CD4-positive, alpha-beta T cell (primary cell): ENCODE data around the gene RBM46. TPM values are rescaled to one million over a fixed set of nuclear protein-coding genes. Genes with fewer than 3 reads are reported as not detected.

Experiments
- ATAC-seq: fragments of 200-7000 bp; cut with Tn5 transposase; one replicate; pipeline ENCODE4 v1.10.0; 2022; ENCODE audit warnings: mild to moderate bottlenecking; ENCODE audit not compliant: poor library complexity
- CTCF ChIA-PET: fragments of 350-600 bp; sonication (Branson Sonifier 250); formaldehyde crosslinking; loops from one replicate; lab custom pipeline; 2021; ENCODE audit warnings: antibody characterized with exemption, inconsistent platforms; lab: Charles Lee
- POLR2A ChIA-PET: fragments of 350-600 bp; sonication (Branson Sonifier 250); formaldehyde crosslinking; loops from one replicate; lab custom pipeline; 2021; ENCODE audit warnings: antibody characterized with exemption, inconsistent platforms; lab: Charles Lee
- DNase-seq, 14 experiments: peaks; one replicate each; pipeline ENCODE4 v3.0.0-alpha.2; 2013 to 2020; ENCODE audit warnings: mixed read lengths in 2 of 14
- H3K27ac ChIP-seq, 2 donors: one replicate each; pipeline versions ENCODE4 v1.5.1 to v1.7.0; 2013; ENCODE audit warnings: low read length in 2 of 2, low read depth in 1 of 2, mild to moderate bottlenecking in 1 of 2
- H3K27me3 ChIP-seq, 2 experiments: 1 replicate in 1 of 2; 2 replicates in 1 of 2; pipeline versions ENCODE4 v1.6.1 to v1.7.0; 2013; ENCODE audit warnings: low read length in 2 of 2, control low read depth in 1 of 2, mild to moderate bottlenecking in 1 of 2, moderate library complexity in 1 of 2; ENCODE audit not compliant: insufficient read depth in 2 of 2, control insufficient read depth in 1 of 2
- H3K36me3 ChIP-seq: one replicate; pipeline ENCODE4 v1.6.1; 2013; ENCODE audit warnings: low read length, control low read depth; ENCODE audit not compliant: insufficient read depth
- H3K4me1 ChIP-seq: one replicate; pipeline ENCODE4 v1.6.1; 2013; ENCODE audit warnings: low read length, control low read depth; ENCODE audit not compliant: insufficient read depth
- H3K4me3 ChIP-seq: one replicate; pipeline ENCODE4 v1.5.1; 2013; ENCODE audit warnings: mild to moderate bottlenecking, low read length, moderate library complexity
- H3K9me3 ChIP-seq, 2 experiments: 1 replicate in 1 of 2; 2 replicates in 1 of 2; pipeline versions ENCODE4 v1.6.1 to v1.7.0; 2013; ENCODE audit warnings: low read length in 2 of 2, mild to moderate bottlenecking in 2 of 2, control low read depth in 1 of 2, moderate library complexity in 1 of 2; ENCODE audit not compliant: control insufficient read depth in 1 of 2, insufficient read depth in 1 of 2
- H3K27ac Mint-ChIP-seq: one replicate; pipeline ENCODE4 v1.8.0; 2020; ENCODE audit warnings: mixed read lengths
- H3K27me3 Mint-ChIP-seq: one replicate; pipeline ENCODE4 v1.8.0; 2021; ENCODE audit warnings: mixed read lengths
- H3K36me3 Mint-ChIP-seq: one replicate; pipeline ENCODE4 v1.8.0; 2021; ENCODE audit warnings: low read depth, mixed read lengths
- H3K4me1 Mint-ChIP-seq: one replicate; pipeline ENCODE4 v1.8.0; 2021; ENCODE audit warnings: low read depth, mixed read lengths
- H3K4me3 Mint-ChIP-seq: one replicate; pipeline ENCODE4 v1.8.0; 2020; ENCODE audit warnings: mild to moderate bottlenecking, mixed read lengths
- H3K9me3 Mint-ChIP-seq: one replicate; pipeline ENCODE4 v1.8.0; 2020; ENCODE audit warnings: mixed read lengths
- intact Hi-C, 2 experiments: fragments of 100-400 bp; cut with DNase I in 1 of 2; cut with micrococcal nuclease in 1 of 2; formaldehyde crosslinking; loops; one replicate each; pipeline versions ENCODE4 v1.15.1 to v1.9.0; 2023 to 2025; cut with DNase I, micrococcal nuclease
- total RNA-seq, 174 experiments: library from RNA in 2 of 174; stranded (reverse) in 2 of 174; gene quantifications; one replicate each; pipeline ENCODE4 v1.2.3 and lab custom pipeline; 2021 to 2026
- TF ChIP-seq, protein P1 (sequence below): fragments of 200-600 bp; IDR thresholded peaks from one replicate; pipeline ENCODE4 v1.8.0; 2022; ENCODE audit warnings: antibody characterized with exemption, mild to moderate bottlenecking

RBM46 gene
- total RNA-seq, 2 experiments from 2014 or later, result not detected

DNA sequence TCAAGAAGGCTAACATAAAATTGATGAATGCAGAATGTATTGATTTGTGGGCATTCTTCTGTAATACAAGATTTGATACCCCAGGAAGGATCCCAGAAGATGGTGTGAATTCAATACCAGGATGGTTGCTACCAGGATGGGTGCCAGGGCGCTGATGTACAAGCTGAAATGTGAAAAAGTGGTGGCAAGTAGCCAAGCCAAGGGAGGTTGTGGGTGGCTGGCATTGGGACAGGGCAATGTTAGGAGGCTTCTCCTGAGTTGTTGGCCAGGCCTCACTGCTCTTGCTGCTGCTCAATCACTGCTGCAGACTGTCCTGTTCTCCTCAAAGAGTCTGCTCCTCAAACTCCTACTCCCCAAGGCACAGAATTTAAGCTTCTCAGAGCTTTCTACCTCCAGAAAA, 77.1 kb downstream of the RBM46 start:
- POLR2A ChIA-PET, result no interaction called here
- no peak for ATAC-seq

DNA sequence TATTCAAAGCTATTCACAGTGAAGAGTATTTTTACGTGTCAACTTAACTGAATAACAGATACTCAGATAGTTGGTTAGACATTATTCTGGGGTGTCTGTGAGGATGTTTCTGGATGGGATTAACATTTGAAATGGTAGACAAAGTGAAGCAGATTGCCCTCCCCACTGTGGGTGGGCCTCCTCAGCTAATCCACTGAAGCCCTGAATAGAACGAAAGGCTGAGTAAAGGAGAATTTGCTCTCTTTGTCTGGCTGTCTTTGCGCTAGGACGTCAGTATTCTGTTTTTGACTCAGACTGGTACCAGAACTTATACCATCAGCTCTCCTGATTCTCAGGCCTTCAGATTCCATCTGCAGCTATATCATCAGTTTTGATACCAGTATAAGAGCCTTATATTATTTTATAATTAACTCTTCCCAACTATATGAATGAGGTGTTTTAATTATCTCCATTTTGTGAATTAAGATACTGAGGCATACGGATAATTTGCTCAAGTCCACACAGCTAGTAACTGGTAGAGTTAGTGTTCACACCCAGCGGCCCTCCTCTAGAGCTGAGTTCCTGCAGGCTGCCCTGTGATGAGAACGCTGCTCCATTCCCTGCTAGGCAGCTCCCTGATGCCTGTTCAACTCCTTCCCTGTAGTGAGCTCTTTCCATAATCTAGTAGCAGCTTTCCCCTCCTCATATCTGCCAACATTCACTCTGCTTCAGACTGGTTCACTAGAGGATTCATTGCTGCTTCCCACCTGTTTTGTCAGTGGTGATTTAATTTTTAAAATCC, 87.5 kb downstream of the RBM46 start:
- H3K9me3 Mint-ChIP-seq, result peaks cover 7% of the 10 kb centered on the region
- no peaks in the 10 kb centered on the region for H3K27me3 ChIP-seq
- H3K4me1 Mint-ChIP-seq, result no peaks in the 10 kb centered on the region
- no peak overlapping the region for H3K4me3 Mint-ChIP-seq
- H3K36me3 ChIP-seq, result no peaks in the 10 kb centered on the region
- ATAC-seq (no peak), DNase-seq (no peak)
- no peaks in the 10 kb centered on the region for H3K27me3 Mint-ChIP-seq
- H3K27ac ChIP-seq, result no peak overlapping the region
- ChIA-PET POLR2A (no interaction called here), CTCF (no interaction called here)
- H3K9me3 ChIP-seq, result peaks cover 1 to 6% of the 10 kb centered on the region in 2 experiments
- intact Hi-C loops, result no loop called here
- no peaks in the 10 kb centered on the region for H3K4me1 ChIP-seq
- no peak overlapping the region for H3K27ac Mint-ChIP-seq
- no peak overlapping the region for H3K4me3 ChIP-seq
- no peaks in the 10 kb centered on the region for H3K36me3 Mint-ChIP-seq
- TF ChIP-seq, protein P1, sequence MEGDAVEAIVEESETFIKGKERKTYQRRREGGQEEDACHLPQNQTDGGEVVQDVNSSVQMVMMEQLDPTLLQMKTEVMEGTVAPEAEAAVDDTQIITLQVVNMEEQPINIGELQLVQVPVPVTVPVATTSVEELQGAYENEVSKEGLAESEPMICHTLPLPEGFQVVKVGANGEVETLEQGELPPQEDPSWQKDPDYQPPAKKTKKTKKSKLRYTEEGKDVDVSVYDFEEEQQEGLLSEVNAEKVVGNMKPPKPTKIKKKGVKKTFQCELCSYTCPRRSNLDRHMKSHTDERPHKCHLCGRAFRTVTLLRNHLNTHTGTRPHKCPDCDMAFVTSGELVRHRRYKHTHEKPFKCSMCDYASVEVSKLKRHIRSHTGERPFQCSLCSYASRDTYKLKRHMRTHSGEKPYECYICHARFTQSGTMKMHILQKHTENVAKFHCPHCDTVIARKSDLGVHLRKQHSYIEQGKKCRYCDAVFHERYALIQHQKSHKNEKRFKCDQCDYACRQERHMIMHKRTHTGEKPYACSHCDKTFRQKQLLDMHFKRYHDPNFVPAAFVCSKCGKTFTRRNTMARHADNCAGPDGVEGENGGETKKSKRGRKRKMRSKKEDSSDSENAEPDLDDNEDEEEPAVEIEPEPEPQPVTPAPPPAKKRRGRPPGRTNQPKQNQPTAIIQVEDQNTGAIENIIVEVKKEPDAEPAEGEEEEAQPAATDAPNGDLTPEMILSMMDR, result no peak

More for the DNA sequence above, 77.1 kb downstream of the RBM46 start:
- no peaks in the 10 kb centered on the region for H3K4me1 Mint-ChIP-seq
- DNase-seq, result no peak
- Histone ChIP-seq H3K4me1 (no peaks in the 10 kb centered on the region), H3K9me3 (peaks cover 0 to 8% of the 10 kb centered on the region in 2 experiments), H3K4me3 (no peak overlapping the region), H3K36me3 (no peaks in the 10 kb centered on the region), H3K27ac (no peak overlapping the region), H3K27me3 (no peaks in the 10 kb centered on the region)
- H3K27ac Mint-ChIP-seq, result no peak overlapping the region
- H3K9me3 Mint-ChIP-seq, result no peaks in the 10 kb centered on the region
- H3K4me3 Mint-ChIP-seq, result no peak overlapping the region
- intact Hi-C loops, result no loop called here
- no peaks in the 10 kb centered on the region for H3K27me3 Mint-ChIP-seq
- TF ChIP-seq, protein P1, result no peak
- CTCF ChIA-PET, result no interaction called here
- no peaks in the 10 kb centered on the region for H3K36me3 Mint-ChIP-seq

DNA sequence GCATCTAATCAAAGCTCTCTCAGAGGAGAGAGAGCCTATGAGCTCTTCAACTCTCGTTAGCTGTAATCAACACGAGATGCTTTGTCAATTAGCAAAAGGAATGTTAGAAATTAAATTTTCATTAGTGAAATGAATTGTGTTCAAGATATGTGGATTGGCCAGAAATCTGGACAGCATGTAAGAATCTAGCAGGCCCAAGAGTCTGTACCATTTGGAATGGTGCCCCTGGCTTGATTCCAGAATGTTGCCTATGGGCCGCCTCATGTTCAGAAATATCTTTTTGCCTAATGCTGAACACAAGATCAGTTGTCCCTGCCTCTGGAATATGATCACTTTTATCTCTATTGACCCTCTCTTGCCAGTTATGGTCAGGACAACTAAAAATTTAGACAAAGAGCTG, 88.2 kb downstream of the RBM46 start:
- ChIA-PET POLR2A (no interaction called here), CTCF (no interaction called here)
- H3K36me3 Mint-ChIP-seq, result no peaks in the 10 kb centered on the region
- intact Hi-C loops, result no loop called here
- H3K4me3 Mint-ChIP-seq, result no peak overlapping the region
- no peaks in the 10 kb centered on the region for H3K27me3 Mint-ChIP-seq
- no peak overlapping the region for H3K27ac Mint-ChIP-seq
- Histone ChIP-seq H3K36me3 (no peaks in the 10 kb centered on the region), H3K4me1 (no peaks in the 10 kb centered on the region), H3K27me3 (no peaks in the 10 kb centered on the region), H3K4me3 (no peak overlapping the region), H3K27ac (no peak overlapping the region), H3K9me3 (peaks cover 4 to 6% of the 10 kb centered on the region in 2 experiments)
- H3K9me3 Mint-ChIP-seq, result peaks cover 7% of the 10 kb centered on the region
- ATAC-seq (no peak), DNase-seq (no peak)
- no peaks in the 10 kb centered on the region for H3K4me1 Mint-ChIP-seq
- TF ChIP-seq, protein P1, result no peak
